Stimulated activated CD8-positive, alpha-beta memory T cell treated with anti-CD3 and anti-CD28 coated beads, Interleukin-7, amount 100 ng/mL, for 24 hours (primary cell): ENCODE data around the gene MCOLN2.

Source experiments
- DNase-seq: peaks from one replicate; pipeline ENCODE4 v3.0.0-alpha.2; 2020; ENCODE audit warnings: low read depth

Gene MCOLN2

GRCh38 chr1:84892705-84893618, 104.0 kb downstream of the MCOLN2 start, which contains the start of gene LPAR3:
Gene LPAR3 (minus strand): TSS chr1:84893206. CDS start chr1:84866120, 27,086 bp downstream.
- DNase-seq = no peak

- DNase-seq = no peak
Observed at GRCh38 chr1:84890566-84890965, 106.3 kb downstream of the MCOLN2 start.

- no peak for DNase-seq
Observed at GRCh38 chr1:84889437-84889836, 107.5 kb downstream of the MCOLN2 start.

GRCh38 chr1:84888753-84889152, 108.2 kb downstream of the MCOLN2 start:
- no peak for DNase-seq

GRCh38 chr1:84887261-84887934, 109.5 kb downstream of the MCOLN2 start:
- no peak for DNase-seq

- DNase-seq = no peak
Observed at GRCh38 chr1:84885469-84885868, 111.4 kb downstream of the MCOLN2 start.

- DNase-seq = no peak
Observed at GRCh38 chr1:84884671-84885389, 112.1 kb downstream of the MCOLN2 start.

- no peak for DNase-seq
Observed at GRCh38 chr1:84883286-84883685, 113.6 kb downstream of the MCOLN2 start.

GRCh38 chr1:84877592-84877991, 119.3 kb downstream of the MCOLN2 start:
- DNase-seq = no peak

GRCh38 chr1:84876353-84876752, 120.6 kb downstream of the MCOLN2 start:
- no peak for DNase-seq
